Right cardiac atrium (tissue), 5 donors: ENCODE results near the gene DCP1B. TPM values are rescaled to one million over a fixed set of nuclear protein-coding genes. Genes with fewer than 3 reads are reported as not detected.

Source experiments
- ATAC-seq, 2 donors: fragments of 200-7000 bp; cut with Tn5 transposase; one replicate each; pipeline versions ENCODE4 v1.8.0 to v1.9.1; 2020; ENCODE audit warnings: moderate library complexity in 2 of 2, mild to moderate bottlenecking in 1 of 2
- DNase-seq, 3 donors: peaks; one replicate each; pipeline ENCODE4 v3.0.0-alpha.2; 2020
- H3K27ac ChIP-seq: one replicate; pipeline ENCODE4 v1.5.1; 2013; ENCODE audit warnings: mild to moderate bottlenecking, low read length, control low read depth, moderate library complexity
- H3K27me3 ChIP-seq: one replicate; pipeline ENCODE4 v1.6.1; 2013; ENCODE audit not compliant: control insufficient read depth, insufficient read depth
- H3K4me1 ChIP-seq: one replicate; pipeline ENCODE4 v1.6.1; 2013; ENCODE audit warnings: low read length; ENCODE audit not compliant: control insufficient read depth, insufficient read depth
- H3K4me3 ChIP-seq: one replicate; pipeline ENCODE4 v1.5.1; 2013; ENCODE audit warnings: low read length, control low read depth
- H3K9me3 ChIP-seq: one replicate; pipeline ENCODE4 v1.6.1; 2013; ENCODE audit warnings: low read length; ENCODE audit not compliant: control insufficient read depth
- WGBS: extraction: QIAGEN DNeasy Blood & Tissue Kit; methylation state at CpG from one replicate; pipeline ENCODE4 v1.1.7; 2013; 5-methylcytosine and 5-hydroxymethylcytosine counted together
- intact Hi-C, 4 donors: fragments of 100-400 bp; cut with DNase I; formaldehyde crosslinking; loops; one replicate each; pipeline versions ENCODE4 v1.11.0 to v1.14.0; 2022 to 2023
- polyA plus RNA-seq: library from polyadenylated mRNA; stranded (reverse); fragments of 200-250 nt; gene quantifications from one replicate; pipeline ENCODE4 v1.2.3, GENCODE V29; 2013
- total RNA-seq, 4 donors: library from RNA; stranded (reverse); fragmentation: NEBNext Ultra II Directional; extraction: Animal tissue kit (Norgen Biotek cat#: 25700); gene quantifications; one replicate each; pipeline ENCODE4 v1.2.1, GENCODE V29; 2021
- donor health status: healthy with polysubstance abuse.
- donor health status: DM: no; HTN: yes; CAD: no.
- donor health status: DM: no; HTN: no; CAD: no.
- donor health status: DM: no; HTN: yes; CAD: no; lungs with severe emphysema.
- donor health status: DM: yes; HTN: yes; CAD: no.

Gene DCP1B
- total and polyA plus RNA-seq, 5 donors: 3.4 to 4.8 (median 3.5) TPM

GRCh38 chr12:1908758-1909157 is 95.5 kb downstream of the DCP1B start:
- intact Hi-C loops: no loop called here
- no peaks in the 10 kb centered on the region for H3K4me1 ChIP-seq
- no peaks in the 10 kb centered on the region for H3K27me3 ChIP-seq
- no peak overlapping the region for H3K27ac ChIP-seq
- 95% methylated on average over 26 of the region's 26 CpGs for WGBS
- H3K9me3 ChIP-seq: no peaks in the 10 kb centered on the region
- DNase-seq (peak in 1 of 3 donors; percentile 47), ATAC-seq (no peak)
- H3K4me3 ChIP-seq: no peak overlapping the region

DNA sequence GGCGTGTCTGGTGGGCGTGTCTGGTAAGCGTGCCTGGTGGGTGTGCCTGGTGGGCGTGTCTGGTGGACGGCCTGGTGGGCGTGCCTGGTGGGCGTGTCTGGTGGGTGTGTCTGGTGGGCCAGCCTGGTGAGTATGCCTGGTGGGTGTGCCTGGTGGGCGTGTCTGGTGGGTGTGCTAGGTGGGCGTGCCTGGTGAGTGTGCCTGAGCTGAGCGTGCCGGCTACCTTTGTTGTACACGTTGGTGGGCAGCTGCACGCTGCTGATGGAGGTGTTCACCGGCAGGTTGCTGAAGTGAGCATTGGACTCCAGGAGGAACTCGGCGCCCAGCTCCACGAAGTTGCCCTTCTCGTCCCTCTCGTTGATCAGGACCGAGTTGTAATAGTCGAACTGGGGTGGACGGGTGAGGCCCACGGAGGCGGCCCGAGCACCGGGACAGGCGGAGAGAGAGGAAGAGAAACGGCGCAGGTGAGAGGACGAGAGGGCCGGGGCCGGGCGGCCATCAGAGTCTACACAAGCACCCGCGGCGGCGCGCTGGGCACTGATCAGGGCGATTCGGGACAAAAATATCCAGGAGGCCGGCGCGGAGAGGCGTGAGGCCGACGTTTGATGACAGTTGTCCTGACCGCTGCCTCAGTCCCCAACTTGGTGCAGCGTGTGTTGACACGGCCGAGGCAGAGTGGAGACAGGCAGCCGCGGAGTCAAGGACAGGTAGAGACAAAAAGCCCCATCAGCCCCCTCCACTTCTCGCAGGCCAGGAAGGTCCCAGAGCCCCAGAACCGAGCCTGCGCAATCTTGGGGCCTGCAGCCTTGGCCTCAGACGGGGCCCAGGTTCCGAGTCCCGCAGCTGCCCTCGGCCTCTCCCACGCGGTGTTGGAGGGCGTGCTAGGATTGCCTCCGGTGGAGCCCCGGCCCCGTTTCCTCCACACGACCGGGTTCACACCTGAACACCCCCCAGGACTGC is 96.3 kb downstream of the DCP1B start:
- Histone ChIP-seq H3K4me3 (no peak overlapping the region), H3K27me3 (no peaks in the 10 kb centered on the region), H3K9me3 (no peaks in the 10 kb centered on the region), H3K27ac (no peak overlapping the region), H3K4me1 (no peaks in the 10 kb centered on the region)
- ATAC-seq (peak; percentile 43 to 51), DNase-seq (peak in 2 of 3 donors; percentile 39 to 49)
- whole genome bisulfite sequencing: 31% methylated on average over 67 of the region's 67 CpGs
- intact Hi-C loops: no loop called here

- DNase-seq: no peak
Measured at GRCh38 chr12:1906579-1906978, 97.7 kb downstream of the DCP1B start.

DNA sequence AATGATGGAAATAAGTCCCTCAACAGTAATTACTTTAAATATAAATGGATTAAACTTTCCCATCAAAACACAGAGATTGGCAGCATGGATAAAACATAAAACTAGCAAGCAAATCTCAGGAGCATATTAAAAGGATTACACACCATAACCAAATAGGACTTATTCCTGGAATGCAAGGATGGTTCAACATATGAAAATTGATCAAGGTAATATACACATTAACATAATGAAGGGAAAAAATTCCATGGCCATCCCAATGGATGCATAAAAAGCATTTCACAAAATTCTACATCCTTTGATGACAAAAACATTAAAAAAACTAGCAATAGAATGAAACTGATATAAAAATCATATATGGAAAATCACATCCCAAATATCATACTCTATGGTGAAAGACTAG is 99.4 kb downstream of the DCP1B start:
- Histone ChIP-seq H3K9me3 (no peaks in the 10 kb centered on the region), H3K27me3 (no peaks in the 10 kb centered on the region), H3K4me3 (no peak overlapping the region), H3K27ac (no peak overlapping the region), H3K4me1 (no peaks in the 10 kb centered on the region)
- ATAC-seq (no peak), DNase-seq (no peak)
- intact Hi-C loops: no loop called here

More at GRCh38 chr12:1906579-1906978, 97.7 kb downstream of the DCP1B start:
- intact Hi-C loops: no loop called here
- Histone ChIP-seq H3K27ac (no peak overlapping the region), H3K4me1 (no peaks in the 10 kb centered on the region), H3K9me3 (no peaks in the 10 kb centered on the region), H3K27me3 (no peaks in the 10 kb centered on the region), H3K4me3 (no peak overlapping the region)
- WGBS: 34% methylated on average over 3 of the region's 3 CpGs
- peak; percentile 36 to 75 for ATAC-seq

DNA sequence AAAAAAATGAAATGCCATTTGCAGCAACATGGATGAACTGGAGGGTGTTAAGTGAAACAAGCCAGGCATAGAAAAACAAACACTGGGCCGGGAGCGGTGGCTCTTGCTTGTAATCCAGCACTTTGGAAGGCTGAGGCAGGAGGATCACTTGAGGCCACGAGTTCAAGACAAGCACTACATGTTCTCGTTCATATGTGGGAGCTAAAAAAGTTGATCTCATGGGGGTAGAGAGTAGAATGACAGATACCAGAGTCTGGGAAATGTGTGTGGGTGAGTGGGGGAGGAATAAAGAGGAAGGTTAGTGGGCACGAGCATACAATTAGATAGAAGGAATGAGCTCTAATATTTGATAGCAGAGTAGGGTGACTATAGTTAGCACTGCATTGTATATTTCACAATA is 107.3 kb downstream of the DCP1B start:
- ATAC-seq: no peak
- H3K27ac ChIP-seq: no peak overlapping the region

More for the DNA sequence above, 107.3 kb downstream of the DCP1B start:
- intact Hi-C loops: no loop called here
- no peaks in the 10 kb centered on the region for H3K9me3 ChIP-seq
- WGBS: 65% methylated on average over 5 of the region's 5 CpGs
- no peaks in the 10 kb centered on the region for H3K27me3 ChIP-seq
- no peak overlapping the region for H3K4me3 ChIP-seq
- H3K4me1 ChIP-seq: no peaks in the 10 kb centered on the region
- no peak for DNase-seq

Other genes with a start within 250 kb of the DCP1B start
- not detected for gene LRTM2, start 183.9 kb downstream of the DCP1B start, total RNA-seq
- not detected for gene LRTM2, start 183.9 kb downstream of the DCP1B start, polyA plus RNA-seq
- 1 to 10 TPM; 1.0 to 3.0 (median 1.9) TPM for gene CACNA2D4, start 85.8 kb downstream of the DCP1B start, total RNA-seq
- gene CACNA2D4, start 85.8 kb downstream of the DCP1B start, polyA plus RNA-seq: 1.2 TPM
- 100 to 1,000 TPM; 111 to 163 (median 124) TPM for gene CACNA1C, start 48.5 kb upstream of the DCP1B start, total RNA-seq
- 34.6 TPM for gene CACNA1C, start 48.5 kb upstream of the DCP1B start, polyA plus RNA-seq